Epithelial cell of esophagus (primary cell): Measurements from ENCODE around the gene CREB5.

Source experiments
- DNase-seq: peaks from one replicate; pipeline ENCODE4 v3.0.0; 2010; ENCODE audit warnings: low read depth
- H3K4me3 ChIP-seq: 2 replicates; pipeline ENCODE4 v1.5.1; 2011; ENCODE audit warnings: mild to moderate bottlenecking, low read length, control low read depth
- CTCF ChIP-seq: IDR thresholded peaks from 2 replicates; pipeline ENCODE4 v1.5.1; 2011; ENCODE audit warnings: low read depth, mild to moderate bottlenecking, low read length, control low read depth, inconsistent platforms; ENCODE audit not compliant: insufficient read depth; ENCODE audit errors: missing control alignments

CREB5 gene

GRCh38 chr7:28654110-28654509 is 241.8 kb downstream of the CREB5 start:
- no peak overlapping the region for H3K4me3 ChIP-seq
- TF ChIP-seq CTCF: no peak
- DNase-seq: no peak

- H3K4me3 ChIP-seq: no peak overlapping the region
- no peak for TF ChIP-seq CTCF
- DNase-seq: no peak
These were observed 244.2 kb downstream of the CREB5 start for GRCh38 chr7:28656529-28656928.

DNA sequence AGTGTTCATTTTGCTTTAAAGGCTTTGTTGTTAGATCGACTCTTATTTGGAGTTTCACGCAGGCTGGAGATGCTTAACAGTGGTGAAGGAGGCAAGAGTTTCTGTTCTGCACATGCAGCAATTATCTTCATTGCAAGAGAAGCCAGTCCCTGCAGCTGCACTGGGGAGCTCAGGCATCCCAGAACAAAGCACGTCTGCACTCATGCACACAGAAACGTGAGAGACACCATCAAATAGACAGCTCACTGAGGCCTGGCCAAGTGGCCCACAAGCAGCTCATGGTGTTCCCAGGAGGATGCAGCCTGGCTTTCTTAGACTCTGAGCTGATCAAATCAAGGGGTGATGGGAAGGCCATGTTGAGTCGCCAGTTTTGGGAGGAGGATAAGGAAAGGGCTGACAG is 246.1 kb downstream of the CREB5 start:
- no peak for DNase-seq
- H3K4me3 ChIP-seq: no peak overlapping the region
- no peak for TF ChIP-seq CTCF

DNA sequence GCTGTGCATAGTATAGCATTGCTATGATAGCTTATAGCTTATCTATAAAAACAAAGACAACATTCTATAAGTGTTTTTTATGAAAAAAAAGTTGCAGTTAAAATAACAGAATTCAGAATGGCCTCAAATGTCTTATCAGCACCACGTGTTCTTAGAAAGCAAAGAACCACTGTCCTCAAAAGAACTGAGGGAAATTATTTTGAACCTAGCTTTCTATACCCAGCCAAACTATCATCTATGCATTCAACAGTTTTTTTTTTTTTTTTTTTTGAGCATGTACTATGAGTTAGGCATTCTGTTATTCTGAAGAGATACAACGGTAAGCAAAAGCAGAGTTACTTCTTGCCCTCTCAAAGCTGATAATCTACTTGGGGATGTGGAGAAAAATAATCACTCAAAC is 247.8 kb downstream of the CREB5 start:
- no peak overlapping the region for H3K4me3 ChIP-seq
- no peak for DNase-seq
- TF ChIP-seq CTCF: no peak

GRCh38 chr7:28661826-28662595 is 249.7 kb downstream of the CREB5 start:
- no peak for TF ChIP-seq CTCF
- no peak for DNase-seq
- H3K4me3 ChIP-seq: no peak overlapping the region

- DNase-seq: peak; percentile 98
- no peak for TF ChIP-seq CTCF
- H3K4me3 ChIP-seq: no peak overlapping the region
These were observed 253.8 kb downstream of the CREB5 start for GRCh38 chr7:28666154-28666553.

DNA sequence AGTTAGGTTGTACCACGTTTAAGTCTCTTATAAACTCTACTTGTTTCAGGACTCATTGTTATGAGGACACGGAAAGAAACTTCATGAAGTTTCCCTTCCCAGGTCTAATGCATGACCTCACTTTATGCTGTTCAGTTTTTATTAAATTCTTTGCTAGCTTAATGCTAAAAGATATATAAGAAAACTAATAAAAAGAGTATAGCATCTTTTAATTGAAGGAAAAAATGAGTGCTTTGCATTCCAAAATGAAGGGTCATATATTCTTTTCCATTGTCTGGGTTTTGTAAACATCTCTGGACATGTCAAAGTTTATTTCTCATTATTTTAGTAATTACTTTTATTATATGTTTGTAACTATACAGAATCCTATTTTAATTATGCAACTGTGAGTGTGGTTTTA is 255.8 kb downstream of the CREB5 start:
- TF ChIP-seq CTCF: no peak
- H3K4me3 ChIP-seq: no peak overlapping the region
- no peak for DNase-seq
